Choroid plexus epithelial cell (primary cell): ENCODE data around the gene SUGT1.
"Not testable (repeated sequence)": the region's sequence is repeated elsewhere in the genome, so short reads cannot be mapped to it uniquely, and the experiment has no call there.

Source experiments
- DNase-seq: peaks from one replicate; pipeline ENCODE4 v3.0.0-alpha.2; 2010; ENCODE audit warnings: low read depth
- H3K4me3 ChIP-seq: 2 replicates; pipeline ENCODE4 v1.5.1; 2011; ENCODE audit warnings: low read depth, mild to moderate bottlenecking, control low read depth, low read length, moderate library complexity
- TF ChIP-seq, protein P1 (sequence below): conservative IDR thresholded peaks from 2 replicates; pipeline ENCODE4 v1.5.1; 2011; ENCODE audit warnings: low read depth, mild to moderate bottlenecking, control low read depth, inconsistent platforms, low read length, moderate library complexity

Gene SUGT1

DNA sequence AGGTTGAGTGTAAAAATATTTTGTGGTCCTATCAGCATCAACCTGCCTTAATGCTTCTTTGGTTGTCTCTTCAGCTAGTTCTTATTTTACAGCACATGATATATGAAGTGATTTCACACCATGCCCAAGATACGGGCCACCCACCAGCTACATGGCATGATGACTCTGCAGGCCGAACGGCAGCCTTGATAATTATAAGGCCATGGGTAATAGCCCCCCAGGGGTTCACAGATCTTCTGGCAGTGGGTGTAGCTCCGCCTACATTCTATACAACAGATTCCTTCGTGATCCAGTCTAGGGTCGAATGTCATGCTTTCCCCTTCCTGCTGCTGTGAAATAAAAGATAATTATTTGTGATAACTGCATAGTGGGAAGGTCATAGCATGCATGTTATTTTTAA lies 50.8 kb downstream of the SUGT1 start:
- no peak for DNase-seq
- TF ChIP-seq, protein P1, sequence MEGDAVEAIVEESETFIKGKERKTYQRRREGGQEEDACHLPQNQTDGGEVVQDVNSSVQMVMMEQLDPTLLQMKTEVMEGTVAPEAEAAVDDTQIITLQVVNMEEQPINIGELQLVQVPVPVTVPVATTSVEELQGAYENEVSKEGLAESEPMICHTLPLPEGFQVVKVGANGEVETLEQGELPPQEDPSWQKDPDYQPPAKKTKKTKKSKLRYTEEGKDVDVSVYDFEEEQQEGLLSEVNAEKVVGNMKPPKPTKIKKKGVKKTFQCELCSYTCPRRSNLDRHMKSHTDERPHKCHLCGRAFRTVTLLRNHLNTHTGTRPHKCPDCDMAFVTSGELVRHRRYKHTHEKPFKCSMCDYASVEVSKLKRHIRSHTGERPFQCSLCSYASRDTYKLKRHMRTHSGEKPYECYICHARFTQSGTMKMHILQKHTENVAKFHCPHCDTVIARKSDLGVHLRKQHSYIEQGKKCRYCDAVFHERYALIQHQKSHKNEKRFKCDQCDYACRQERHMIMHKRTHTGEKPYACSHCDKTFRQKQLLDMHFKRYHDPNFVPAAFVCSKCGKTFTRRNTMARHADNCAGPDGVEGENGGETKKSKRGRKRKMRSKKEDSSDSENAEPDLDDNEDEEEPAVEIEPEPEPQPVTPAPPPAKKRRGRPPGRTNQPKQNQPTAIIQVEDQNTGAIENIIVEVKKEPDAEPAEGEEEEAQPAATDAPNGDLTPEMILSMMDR = no peak
- no peak overlapping the region for H3K4me3 ChIP-seq

DNA sequence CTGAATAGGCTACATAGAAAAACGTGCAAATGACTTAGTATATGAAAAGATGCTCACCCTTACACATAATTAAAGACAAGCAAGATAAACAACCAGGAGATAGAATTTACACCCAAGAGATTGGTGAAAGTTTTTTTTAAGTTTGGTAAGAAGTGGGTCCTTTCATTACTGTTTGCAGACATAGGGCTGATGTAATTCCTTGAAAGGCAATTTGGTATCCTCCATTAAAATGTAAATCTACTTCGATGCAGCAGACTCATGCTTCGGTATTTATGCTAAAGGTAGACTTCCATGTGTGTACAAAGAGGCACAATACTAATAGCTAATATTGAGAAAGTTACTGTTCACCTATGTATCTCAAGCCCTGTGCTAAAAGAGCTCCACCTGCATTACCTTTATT lies 53.4 kb downstream of the SUGT1 start:
- TF ChIP-seq, protein P1 = no peak
- H3K4me3 ChIP-seq = no peak overlapping the region
- DNase-seq = no peak

DNA sequence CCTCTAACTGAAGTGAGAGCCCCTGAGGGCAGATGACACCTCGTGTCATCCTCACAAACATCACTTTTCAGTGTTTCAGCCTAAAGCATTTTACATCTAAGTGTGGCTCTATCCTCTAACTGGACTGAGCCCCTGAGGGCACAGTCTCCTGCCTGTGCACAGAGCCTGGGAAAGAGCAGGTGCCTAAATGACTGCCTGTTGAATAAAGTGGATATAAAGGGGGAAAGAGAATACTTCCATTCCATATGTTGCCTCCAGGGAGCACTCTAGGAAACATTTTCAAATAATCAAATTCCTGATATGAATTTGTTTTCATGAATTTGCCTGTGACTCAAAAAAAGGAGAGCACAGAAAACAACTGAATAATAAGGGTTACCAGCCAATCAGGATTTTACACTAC lies 54.7 kb downstream of the SUGT1 start:
- TF ChIP-seq, protein P1 = peak; percentile 28

DNA sequence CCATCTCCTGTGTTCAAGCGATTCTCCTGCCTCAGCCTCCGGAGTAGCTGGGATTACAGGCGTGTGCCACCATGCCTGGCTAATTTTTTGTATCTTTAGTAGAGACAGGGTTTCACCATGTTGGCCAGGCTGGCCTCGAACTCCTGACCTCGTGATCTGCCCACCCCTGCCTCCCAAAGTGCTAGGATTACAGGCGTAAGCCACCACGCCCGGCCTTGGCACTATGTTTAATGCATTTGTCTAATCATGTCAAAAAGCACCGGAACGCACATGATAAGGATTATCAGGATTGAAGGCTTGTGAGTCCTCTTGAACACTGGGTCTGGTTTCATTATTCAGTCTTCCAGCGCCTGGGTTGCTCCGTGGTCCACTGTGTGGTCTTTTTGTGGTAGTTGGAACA lies 55.6 kb downstream of the SUGT1 start:
- DNase-seq, H3K4me3 ChIP-seq: not testable (repeated sequence)

More for the DNA sequence above, 54.7 kb downstream of the SUGT1 start:
- H3K4me3 ChIP-seq = no peak overlapping the region
- DNase-seq = peak; percentile 13

DNA sequence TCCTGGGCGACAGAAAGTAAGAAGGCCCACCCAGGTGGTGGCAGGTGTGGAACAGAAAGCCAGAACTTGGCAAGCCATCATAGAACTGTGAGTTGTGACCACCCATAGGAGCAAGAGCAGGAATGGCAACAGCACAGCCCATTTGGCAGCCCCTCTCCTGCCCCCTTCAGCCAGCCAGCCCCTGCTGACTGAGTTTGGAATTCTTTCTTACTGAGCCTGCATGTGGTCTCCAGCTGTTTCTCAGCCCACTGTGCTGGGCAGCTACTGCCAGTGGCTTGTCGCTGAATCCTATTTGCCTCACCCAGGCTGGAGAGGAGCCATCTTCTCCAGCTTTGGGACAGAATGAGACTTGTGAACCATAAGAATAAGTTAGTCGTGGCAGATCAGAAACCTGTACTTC lies 58.6 kb downstream of the SUGT1 start:
- TF ChIP-seq, protein P1 = no peak
- no peak overlapping the region for H3K4me3 ChIP-seq
- no peak for DNase-seq

DNA sequence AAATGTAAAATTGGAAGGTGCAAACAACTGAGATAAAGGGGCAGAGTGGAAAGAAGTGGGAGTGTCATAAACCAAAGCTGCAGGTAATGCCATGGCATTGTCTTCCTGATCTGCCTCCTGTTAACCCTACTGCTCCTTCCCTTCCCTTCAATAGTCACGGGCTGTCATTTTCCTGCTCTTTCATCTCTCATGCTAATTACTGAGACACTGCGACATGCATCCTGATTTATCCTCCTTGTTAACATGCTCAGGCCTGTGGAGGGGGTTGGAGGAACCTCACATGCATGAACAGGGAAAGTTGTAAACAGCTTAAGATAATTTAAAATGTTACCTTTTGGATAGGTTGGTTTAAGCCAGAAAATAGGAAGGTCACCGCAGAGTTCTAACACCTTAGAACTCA lies 59.7 kb downstream of the SUGT1 start:
- no peak for DNase-seq
- H3K4me3 ChIP-seq = no peak overlapping the region
- TF ChIP-seq, protein P1 = no peak

DNA sequence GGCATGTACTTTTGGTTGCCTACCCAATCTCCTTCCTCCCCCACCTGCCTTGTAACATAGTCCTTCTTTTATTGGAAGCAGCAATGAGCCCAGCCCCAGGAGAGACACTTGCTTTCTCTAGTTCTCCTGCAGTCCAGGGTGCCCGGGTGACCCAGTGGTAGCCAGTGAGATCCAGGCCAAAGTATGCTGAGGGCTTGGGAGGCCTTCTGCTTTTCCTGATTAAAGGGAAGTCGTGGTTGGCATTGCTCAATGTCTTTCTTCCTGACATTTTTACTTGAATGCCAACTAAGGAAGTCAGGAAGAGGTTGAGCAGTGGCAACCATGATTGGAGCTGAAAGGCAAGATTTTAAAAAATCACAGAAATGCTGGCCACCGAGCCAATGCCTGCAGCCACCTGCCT lies 61.3 kb downstream of the SUGT1 start:
- H3K4me3 ChIP-seq = no peak overlapping the region
- TF ChIP-seq, protein P1 = no peak

DNA sequence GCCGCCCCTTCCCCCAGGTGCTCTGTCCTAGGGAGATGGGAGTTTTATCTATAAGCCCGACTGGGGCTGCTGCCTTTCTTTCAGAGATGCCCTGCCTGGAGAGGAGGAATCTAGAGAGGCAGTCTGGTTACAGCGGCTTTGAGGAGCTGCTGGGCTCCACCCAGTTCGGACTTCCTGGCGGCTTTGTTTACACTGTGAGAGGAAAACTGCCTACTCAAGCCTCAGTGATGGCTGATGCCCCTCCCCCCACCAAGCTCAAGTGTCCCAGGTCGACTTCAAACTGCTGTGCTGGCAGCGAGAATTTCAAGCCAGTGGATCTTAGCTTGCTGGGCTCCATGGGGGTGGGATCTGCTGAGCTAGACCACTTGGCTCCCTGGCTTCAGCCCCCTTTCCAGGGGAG lies 68.3 kb downstream of the SUGT1 start:
- not testable (repeated sequence) for H3K4me3 ChIP-seq
- peak; percentile 10 for DNase-seq

More for the DNA sequence above, 61.3 kb downstream of the SUGT1 start:
- no peak for DNase-seq

DNA sequence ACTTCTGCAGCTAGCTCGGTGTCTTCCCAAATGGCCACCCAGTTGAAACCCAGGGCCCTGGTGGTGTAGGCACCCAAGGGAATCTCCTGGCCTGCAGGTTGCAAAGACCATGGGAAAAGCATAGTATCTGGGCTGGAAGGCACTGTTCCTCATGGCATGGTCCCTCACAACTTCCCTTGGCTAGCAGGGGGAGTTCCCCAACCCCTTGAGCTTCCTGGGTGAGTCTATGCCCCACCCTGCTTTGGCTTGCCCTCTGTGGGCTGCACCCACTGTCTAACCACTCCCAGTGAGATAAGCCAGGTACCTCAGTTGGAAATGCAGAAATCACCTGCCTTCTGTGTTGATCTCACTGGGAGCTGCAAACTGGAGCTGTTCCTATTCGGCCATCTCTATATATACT lies 68.7 kb downstream of the SUGT1 start:
- DNase-seq, H3K4me3 ChIP-seq: not testable (repeated sequence)
